ENCODE results near the gene ENTR1.

ENTR1 gene, protein sequence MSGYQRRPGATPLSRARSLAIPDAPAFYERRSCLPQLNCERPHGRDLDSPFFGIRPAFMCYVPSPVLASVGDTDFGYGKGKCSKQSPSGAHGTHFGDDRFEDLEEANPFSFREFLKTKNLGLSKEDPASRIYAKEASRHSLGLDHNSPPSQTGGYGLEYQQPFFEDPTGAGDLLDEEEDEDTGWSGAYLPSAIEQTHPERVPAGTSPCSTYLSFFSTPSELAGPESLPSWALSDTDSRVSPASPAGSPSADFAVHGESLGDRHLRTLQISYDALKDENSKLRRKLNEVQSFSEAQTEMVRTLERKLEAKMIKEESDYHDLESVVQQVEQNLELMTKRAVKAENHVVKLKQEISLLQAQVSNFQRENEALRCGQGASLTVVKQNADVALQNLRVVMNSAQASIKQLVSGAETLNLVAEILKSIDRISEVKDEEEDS

DNA sequence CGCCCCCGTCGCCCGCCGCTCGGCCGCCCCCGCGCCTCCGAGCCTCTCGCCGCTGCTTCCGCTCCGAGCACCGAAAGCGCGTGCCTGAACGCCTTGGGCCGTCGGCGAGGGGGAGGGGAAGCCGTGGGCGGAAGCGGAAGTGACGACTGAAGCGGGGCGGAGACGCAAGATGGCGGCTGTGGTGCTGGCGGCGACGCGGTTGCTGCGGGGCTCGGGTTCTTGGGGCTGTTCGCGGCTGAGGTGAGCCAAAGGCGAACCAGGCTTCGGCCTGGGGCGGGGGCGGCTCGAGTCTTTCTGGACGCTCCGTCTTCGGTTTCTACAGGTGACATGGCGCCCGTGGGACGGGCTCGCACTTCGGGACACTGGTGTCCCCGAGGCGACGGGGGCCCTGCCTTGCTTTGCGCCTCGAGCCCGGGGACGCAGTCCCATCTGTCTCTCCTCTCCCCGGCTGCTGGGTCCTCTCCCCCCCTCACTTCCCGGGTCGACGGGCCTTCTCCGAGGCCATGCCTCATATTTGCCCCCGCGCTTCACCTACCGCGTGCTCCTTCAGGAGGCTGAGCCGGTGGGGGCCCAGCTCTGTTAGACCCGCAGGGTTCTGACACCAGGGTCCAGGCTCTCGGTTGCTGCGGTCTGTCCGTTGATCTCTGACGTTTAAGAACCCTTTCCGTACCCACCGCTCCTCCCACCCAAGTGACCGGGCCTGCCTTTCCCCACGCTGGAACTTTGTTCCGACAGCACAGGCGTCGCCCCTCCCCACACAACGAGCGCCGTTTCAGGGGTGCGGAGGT lies at the start of gene ENTR1, which contains the start of gene PMPCA:
Gene ENTR1 (minus strand): TSS at position 115 of the 788 bp plus-strand sequence. CDS start 217 bp downstream, outside the sequence.
Gene PMPCA (plus strand): TSS at position 159 of the 788 bp plus-strand sequence. CDS start 11 bp downstream, at position 170.
- DNase-seq (ENCODE audit: low read depth), result peak; percentile 88

DNA sequence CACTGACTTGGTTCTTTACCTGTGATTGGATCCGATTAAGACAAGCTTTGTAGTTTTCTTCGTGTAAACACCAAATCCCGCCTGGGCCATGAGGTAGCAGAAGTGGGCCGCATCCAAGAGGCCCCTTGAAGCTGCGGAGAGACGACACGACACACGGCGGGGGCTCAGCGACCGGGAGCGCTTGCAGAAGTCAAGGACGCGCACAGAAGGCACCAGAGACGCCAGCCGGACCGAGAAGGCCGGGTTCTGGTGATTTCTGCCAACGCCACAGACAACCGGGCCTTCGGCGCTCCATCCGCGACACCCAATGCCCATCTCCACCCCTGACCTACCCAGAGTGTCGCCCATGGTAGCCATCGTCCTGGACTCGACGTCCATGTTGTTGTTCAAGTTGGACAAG lies 49.0 kb upstream of the ENTR1 start:
- no peak for DNase-seq (ENCODE audit: low read depth)

DNA sequence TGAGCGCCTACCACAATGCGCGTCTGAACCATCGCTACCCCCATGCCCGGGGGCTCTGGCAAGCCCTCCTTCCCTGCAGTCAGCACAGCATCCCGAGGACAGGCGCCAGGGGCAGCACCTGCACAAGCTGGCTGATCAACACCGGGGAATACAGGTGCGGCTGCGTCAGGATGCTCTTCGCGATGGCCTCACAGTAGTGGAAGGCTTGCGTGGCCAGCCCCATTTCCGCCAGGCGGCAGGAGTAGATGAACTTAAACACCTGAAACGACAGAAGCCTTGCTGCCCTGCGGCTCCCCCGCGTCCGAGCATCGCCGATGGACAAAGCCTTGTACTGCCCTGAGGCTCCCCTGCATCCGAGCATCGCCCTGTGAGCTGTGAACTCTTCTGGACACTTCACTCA lies 46.9 kb upstream of the ENTR1 start:
- no peak for DNase-seq (ENCODE audit: low read depth)

DNA sequence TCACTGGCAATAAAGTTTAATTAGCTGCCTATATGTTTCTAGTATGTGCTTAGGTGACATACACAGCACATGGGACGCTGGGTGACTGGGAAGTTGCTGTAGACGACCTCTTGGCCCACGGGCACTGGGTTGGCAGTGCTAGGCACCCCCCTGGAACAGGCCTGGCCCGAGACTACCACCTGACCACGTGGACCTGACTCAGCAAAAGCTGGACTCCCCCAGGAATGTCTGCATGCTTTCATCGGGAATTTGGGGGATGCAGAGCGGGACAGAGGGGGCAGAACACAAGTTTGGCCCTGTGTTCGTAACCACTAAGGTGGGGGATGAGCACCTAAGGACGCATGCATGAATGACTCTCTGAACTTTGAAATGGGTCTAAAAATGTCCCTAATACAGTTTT lies 45.8 kb upstream of the ENTR1 start:
- no peak for DNase-seq (ENCODE audit: low read depth)

DNA sequence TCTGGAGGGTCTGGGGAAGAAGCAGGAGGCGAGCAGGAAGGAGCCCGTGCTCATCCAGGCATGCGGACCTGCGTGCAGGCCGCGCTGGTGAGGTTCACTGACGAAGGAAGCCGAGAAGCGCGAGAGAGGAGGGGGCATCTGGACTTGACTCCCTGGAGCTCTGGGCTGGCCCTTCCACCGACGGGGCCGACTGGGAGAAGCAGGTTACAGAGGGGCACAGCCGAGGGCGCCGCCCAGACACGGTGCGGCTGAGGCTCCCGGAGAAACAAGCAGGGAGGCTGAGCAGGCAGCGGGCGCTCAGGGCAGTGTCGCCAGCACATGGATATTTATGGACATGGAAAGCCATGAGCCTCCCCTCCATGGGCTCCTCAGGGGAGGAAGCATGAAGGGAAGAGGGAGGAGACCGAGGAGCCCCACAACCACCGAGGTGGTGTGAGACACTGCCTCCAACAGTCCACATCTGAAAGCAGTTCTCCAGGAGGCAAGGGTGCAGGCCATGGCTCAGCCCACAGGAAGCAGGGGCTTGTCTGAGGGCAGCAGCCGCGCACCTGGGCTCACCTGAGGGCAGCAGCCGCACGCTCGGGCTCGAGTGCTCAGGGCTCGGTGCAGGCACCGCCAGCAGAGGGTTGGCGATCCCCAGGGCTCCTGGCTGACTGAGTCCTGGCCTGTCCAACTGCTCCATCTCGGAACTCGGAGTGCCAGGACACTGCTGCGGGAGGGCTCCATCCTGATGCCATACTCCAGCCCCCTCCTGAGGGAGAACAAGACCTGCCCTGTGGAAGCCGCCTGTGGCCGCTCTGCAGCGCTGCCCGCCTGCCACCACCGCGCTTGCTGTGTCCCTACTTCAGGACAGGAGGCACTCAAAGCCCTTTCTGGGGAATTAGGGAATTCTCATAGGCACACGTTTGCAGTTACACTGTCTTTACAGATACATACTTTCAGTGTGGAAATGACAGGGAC lies 44.9 kb upstream of the ENTR1 start:
- DNase-seq (ENCODE audit: low read depth), result no peak

DNA sequence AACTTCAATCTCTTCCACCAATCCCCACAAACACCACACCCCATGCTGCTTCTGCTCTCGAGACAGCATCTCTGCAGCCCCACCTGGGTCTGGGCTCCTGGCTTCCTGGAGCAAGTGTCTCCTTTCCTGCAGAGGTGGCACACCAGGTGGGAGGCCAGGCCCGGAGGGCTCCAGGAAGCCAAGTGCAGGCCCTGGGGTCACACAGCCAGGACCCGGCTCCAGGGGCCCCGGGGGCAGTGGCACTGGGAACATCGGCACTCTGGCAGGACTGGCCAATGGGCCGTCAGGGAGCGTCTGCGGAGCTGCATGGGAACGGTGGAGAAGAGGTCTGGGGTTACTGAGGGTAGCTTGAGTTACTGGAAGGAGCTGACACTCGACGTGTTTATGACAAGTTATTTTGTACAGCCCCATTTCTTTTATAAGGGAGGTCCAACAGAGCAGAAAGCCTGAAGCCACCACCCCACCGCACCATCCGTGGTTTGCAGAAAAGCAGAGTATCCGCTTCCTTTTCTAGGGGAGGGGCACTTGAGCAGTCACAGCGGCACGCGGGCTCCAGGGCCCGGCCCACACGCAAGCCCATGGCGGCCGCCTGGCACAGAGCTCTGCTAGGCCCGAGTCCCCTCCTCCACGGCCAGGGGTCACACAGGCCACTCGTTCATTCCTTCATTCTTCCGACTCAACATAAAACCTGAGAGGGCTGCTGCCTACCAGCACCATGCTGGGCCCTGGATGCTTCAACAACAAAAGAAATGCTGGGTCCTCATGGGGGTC lies 43.8 kb upstream of the ENTR1 start:
- DNase-seq (ENCODE audit: low read depth), result no peak

DNA sequence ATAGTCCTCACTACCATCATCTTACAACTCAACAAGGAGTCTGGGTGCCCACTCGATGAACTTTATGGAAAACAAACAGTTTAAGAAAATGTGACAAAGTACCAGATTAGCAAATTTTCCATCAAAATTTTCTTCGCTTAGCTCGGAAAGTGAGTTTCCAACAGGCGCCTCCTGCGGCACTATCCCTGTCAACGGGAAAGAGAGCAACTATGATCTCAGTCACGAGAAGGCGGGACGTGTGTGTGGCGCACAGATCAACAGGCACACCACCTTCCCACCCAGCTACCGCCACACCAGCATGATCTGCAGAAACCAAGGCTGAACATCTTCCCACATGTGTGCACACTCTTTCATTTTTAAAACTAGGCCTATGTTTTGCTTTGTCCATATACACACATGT lies 42.9 kb upstream of the ENTR1 start:
- DNase-seq (ENCODE audit: low read depth), result no peak

DNA sequence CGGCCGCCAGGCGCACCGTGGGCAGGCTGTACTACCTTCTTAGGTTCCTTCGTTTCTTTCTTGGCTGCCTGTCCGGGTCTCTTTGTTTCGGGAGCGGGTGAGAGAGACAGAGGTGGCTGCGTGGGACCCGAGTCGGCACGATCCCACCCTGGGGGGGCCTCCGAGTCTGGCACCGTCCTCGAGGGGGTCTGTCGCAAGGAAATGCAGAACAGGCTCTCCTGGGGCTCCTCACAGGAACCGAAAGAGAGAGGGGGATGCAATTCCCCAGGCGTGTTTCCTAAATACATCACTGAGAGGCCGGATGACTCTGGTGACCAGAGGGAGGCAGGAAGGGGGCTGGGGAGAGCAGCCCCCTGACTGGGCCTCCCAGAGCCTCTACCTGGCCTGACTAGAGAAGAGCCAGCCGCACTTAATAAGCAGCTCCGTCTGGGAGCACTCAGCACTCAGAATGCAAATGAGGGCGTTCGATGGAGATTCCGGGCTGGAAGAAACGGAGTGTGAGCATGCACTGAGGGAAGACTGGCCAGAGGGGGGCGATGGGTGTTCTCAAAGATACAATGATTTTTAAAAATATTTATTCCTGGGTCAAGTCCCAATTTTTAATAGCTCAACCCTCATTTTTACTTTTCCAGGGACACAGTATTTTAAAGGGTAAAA lies 40.9 kb upstream of the ENTR1 start:
- DNase-seq (ENCODE audit: low read depth), result no peak

DNA sequence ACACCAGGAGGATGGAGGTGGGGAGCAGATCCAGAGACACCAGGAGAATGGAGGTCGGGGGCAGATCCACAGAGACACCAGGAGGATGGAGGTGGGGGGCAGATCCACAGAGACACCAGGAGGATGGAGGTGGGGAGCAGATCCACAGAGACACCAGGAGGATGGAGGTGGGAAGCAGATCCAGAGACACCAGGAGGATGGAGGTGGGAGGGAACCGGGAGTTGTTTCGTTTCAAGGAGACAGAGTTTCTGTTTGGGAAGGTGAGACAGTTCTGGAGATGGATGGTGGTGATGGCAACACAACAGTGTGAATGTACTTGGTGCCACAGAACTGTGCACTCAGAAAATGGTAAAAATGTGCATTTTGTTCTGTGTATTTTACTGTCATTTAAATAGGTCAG lies 38.2 kb upstream of the ENTR1 start:
- DNase-seq (ENCODE audit: low read depth), result no peak

DNA sequence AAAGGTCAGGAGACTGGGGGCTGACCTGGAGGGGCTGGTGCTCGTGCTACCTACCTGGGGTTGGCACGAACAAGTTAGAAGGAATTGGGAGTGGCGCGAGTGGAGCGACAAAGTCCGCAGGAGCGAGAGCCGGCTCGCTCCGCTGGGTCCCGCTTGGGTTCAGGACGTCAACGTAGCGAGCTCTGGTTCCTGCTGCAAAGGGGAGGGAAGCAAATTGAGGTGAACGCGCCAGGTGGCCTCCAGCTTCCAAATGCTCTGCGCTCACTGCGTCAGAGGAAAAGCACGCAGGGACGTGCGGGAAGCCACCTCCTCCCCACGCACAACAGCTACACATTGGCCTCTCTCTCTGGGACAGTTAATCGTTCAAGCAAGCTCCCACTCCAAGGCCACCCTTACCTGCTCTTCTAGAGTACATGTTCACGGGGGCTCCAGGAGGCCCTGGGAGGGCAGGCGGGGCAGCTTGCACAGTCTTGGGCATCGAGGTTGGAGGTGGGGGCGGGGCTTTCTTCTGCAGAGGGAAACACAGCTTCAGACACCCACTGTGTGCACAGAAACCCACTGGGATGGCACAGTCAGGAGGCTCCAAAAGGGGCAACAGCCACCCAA lies 36.9 kb upstream of the ENTR1 start:
- DNase-seq (ENCODE audit: low read depth), result no peak

DNA sequence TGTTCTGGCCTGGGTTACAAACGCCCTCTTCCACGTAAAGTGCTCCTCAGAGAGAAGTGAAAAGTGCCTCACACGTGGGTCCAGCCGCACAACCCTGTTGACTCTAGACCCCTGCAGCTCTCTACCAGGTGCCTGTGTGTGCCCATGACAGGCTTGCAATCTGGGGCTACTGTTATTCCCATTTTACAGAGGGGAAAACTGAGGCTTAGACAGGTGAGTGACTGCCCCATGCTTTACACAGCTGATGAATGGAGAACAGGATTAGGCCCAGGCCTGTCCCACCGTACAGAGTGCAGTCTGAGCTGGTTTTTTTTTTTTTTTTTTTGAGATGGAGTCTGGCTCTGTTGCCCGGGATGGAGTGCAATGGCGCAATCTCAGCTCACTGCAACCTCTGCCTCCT lies 35.4 kb upstream of the ENTR1 start:
- DNase-seq (ENCODE audit: low read depth), result no peak

DNA sequence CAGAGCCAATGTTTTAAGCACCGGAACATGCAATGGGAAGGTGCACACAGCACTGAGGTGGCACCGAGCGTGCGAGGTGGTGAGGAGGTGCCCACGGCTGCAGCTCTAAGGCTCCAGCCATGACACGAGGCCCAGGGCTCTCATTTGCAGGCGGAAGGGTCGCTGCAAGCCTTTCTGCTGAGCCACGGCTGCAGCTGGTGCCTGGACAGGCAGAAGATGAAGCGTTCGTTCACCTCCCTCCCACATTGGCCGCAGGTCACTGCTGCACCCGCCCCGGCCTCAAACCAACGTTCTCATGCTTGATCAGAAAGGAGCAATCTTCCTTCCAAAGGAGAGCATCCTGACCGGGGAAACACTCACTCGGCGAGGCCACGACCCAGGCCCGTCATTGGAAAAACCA lies 33.7 kb upstream of the ENTR1 start:
- DNase-seq (ENCODE audit: low read depth), result no peak

DNA sequence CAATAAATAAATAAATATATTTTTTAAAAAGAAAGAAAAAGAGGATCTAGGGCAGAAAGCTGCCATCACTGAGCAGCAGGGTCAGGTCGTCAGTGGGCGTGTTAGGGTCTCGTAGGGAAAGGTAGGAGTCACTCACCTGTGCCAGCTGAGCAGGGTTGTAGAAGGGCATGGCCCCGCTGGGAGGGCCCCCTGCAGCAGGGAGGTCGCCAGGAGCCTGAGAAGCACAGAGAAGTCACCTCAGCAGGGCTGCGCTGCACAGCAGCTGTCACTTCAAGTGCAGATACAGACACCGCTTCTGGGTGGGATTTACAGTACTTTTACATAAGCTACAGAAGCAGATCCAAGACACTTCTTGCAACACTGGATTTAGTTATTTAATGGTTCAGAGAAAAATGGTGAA lies 33.3 kb upstream of the ENTR1 start:
- DNase-seq (ENCODE audit: low read depth), result no peak

DNA sequence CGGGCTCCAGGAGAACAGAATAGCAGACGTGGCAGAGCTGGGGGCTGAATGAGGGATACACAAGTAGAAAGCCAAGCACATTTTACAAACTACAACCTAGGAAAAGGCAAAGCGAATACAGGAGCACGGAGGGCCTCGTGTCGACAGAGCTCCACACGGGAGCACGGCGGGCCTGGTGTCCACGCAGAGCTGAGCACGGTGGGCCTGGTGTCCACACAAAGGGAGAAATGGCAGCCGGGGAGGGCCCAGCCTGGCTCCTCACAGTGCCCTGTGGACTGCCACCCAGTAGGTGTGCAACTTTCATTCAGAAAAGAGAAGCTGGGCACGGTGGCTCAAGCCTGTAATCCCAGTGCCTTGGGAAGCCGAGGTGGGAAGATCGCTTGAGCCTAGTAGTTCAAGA lies 32.7 kb upstream of the ENTR1 start:
- DNase-seq (ENCODE audit: low read depth), result no peak

DNA sequence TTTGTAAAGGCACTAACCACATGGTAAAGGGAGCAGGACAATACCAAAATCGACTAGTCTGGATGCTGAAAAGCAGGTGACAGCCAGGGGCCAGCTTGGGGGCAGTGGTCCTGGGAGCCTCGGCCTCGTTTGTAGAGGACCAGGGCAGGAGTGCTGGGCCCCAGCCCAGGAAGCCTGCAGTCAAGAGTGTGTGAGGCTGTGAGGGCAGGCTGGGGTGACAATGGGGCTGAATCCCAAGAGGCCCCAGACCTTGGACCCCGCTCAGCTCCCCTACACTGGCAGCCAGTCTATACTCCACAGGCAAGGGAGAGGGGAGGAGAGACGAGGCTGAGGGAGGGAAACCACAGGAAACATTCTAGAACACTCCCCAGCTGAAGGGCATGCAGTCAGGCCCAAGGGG lies 31.9 kb upstream of the ENTR1 start:
- DNase-seq (ENCODE audit: low read depth), result no peak

DNA sequence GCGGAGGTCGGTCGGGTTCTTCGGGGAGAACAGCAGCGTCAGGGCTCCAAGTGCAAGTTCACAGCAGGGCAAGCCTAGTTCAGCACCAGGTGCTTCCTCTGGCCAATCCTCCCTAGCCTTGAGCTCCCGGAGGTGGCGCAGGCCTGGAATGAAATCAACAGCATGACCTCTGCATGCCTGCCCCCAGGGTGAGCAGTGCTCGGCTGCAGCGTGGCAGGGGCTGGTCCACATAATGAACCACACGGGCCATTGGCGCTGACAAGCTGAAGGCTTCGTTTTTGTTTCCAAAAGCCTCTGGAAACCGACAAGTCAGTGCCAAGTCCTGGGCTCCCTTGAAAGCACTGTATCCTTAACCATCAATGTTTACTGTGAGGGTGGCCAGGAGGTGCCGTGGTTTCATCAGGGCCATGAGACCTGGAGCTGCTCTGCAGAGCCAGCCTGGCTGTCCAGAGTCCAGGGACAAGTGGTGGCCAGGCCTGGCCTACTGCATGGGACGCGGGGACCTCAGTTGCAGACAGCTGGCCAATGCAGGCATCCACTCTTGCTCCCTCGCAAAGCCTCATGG lies 31.3 kb upstream of the ENTR1 start:
- DNase-seq (ENCODE audit: low read depth), result no peak

DNA sequence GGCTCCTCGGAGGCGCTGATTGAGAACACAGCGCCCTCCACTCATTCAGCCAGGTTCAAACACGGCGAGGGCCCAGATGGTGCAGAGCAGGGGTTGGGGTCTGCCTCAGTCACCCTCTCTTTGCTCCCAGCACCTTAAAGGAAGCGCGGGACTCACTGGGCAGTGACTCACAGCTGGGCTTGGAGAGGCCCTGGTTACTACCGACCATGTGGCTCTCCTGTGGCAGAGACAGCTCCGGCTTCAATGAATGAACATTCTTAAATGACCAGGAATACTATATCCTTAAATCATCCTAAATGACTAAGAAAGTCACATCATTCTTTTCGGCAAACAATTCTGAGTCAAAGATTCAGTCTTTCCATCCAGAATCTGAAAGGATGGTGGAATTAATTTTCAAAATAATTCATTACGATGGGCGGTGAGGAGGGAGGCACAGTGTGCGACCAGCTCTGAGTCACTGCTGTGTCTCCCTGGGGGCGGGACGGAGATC lies 30.8 kb upstream of the ENTR1 start:
- DNase-seq (ENCODE audit: low read depth), result peak; percentile 15

DNA sequence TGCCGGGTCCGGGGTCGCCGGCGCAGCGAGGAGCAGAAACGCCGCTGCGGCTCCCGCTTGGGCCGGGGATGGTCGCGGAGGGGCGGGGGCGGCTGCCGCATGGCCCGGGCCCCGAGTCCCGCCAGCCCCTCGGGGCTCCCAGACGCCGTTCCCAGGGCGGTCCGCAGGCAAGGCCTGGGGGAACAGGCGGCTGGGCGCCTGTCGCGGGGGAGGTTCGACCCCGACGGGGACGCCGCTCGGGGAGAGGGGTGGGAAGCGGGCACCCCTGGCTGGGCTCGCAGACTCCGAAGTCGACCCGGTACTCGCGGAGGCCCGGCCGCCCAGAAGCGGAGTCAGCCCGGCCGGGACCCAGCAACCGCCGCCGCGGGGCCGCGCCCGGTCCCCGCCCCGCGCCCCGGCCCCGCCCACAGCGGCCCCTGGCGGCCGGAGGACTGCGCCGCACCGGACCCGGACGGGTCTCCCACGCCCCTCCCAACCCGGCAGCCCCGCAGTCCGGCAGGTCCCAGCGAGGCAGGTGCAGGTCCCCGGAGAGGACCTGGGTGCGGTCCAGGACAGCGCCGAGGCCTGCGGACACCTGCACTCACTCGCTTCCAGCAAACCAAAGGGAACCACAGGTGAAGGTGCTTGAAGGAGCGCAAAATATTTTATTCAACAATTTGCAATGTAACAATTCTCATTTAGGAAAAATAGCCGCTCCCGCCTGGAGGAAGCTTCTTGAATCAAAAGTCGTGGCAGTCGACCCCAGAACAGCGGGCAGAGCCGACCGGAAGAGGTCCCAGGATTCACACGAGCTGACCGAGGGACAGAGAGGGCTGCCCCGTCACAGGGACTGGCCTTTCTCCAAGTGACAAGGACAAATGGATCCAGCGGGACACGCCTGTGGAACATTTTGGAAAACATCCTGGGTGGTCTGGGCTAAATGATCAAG lies 29.3 kb upstream of the ENTR1 start, which contains the start of gene INPP5E:
Gene INPP5E (minus strand): TSS at position 365 of the 928 bp plus-strand sequence. CDS start 426 bp downstream, outside the sequence.
- DNase-seq (ENCODE audit: low read depth), result peak; percentile 65

Data from EH (cell line).